Posterior cingulate gyrus (tissue), 11 donors: ENCODE data around the gene SLC30A2.

Experiments used
- DNase-seq, 10 donors: peaks; one replicate each; pipeline versions ENCODE4 v3.0.0 to v3.0.0-alpha.2; 2020 to 2021; ENCODE audit warnings: mixed read lengths in 3 of 10
- intact Hi-C: fragments of 100-400 bp; cut with DNase I; formaldehyde crosslinking; loops from one replicate; pipeline ENCODE4 v1.15.1; 2023

Gene SLC30A2

GRCh38 chr1:26070963-26071342, 25.0 kb upstream of the SLC30A2 start:
- DNase-seq, result no peak
- intact Hi-C loops, result no loop called here

GRCh38 chr1:26070296-26070962, 24.5 kb upstream of the SLC30A2 start:
- intact Hi-C loops, result no loop called here
- DNase-seq, result no peak

GRCh38 chr1:26069941-26070295, 24.0 kb upstream of the SLC30A2 start:
- no peak for DNase-seq
- intact Hi-C loops, result no loop called here

- no peak for DNase-seq
- intact Hi-C loops, result no loop called here
These were observed 21.6 kb upstream of the SLC30A2 start, which contains the start of gene TRIM63 for GRCh38 chr1:26067432-26067911. TSS of gene TRIM63 (minus strand) at chr1:26067630. CDS start at chr1:26067494, 136 bp downstream.

- no peak for DNase-seq
- intact Hi-C loops, result no loop called here
These were observed 20.9 kb upstream of the SLC30A2 start for GRCh38 chr1:26066857-26067256.

- no peak for DNase-seq
- intact Hi-C loops, result no loop called here
These were observed 20.2 kb upstream of the SLC30A2 start for GRCh38 chr1:26066160-26066559.

- intact Hi-C loops, result no loop called here
- DNase-seq, result no peak
These were observed 18.6 kb upstream of the SLC30A2 start for GRCh38 chr1:26064553-26064952.

GRCh38 chr1:26060832-26061574, 15.1 kb upstream of the SLC30A2 start:
- intact Hi-C loops, result no loop called here

GRCh38 chr1:26059906-26060305, 14.0 kb upstream of the SLC30A2 start:
- intact Hi-C loops, result no loop called here
- no peak for DNase-seq

More at GRCh38 chr1:26060832-26061574, 15.1 kb upstream of the SLC30A2 start:
- DNase-seq, result no peak

GRCh38 chr1:26058052-26058595, 12.2 kb upstream of the SLC30A2 start:
- intact Hi-C loops, result no loop called here
- DNase-seq, result no peak

- intact Hi-C loops, result no loop called here
- no peak for DNase-seq
These were observed 11.3 kb upstream of the SLC30A2 start for GRCh38 chr1:26057189-26057588.

- intact Hi-C loops, result no loop called here
These were observed 9.1 kb upstream of the SLC30A2 start for GRCh38 chr1:26055041-26055440.

GRCh38 chr1:26053718-26054560, 8.0 kb upstream of the SLC30A2 start:
- DNase-seq, result no peak
- intact Hi-C loops, result no loop called here

More at GRCh38 chr1:26055041-26055440, 9.1 kb upstream of the SLC30A2 start:
- DNase-seq, result no peak

- DNase-seq, result no peak
- intact Hi-C loops, result no loop called here
These were observed 4.3 kb upstream of the SLC30A2 start for GRCh38 chr1:26050248-26050640.

- DNase-seq, result no peak
- intact Hi-C loops, result loop anchor here (5.0 kb wide), 1 partner anchor 528 kb away; no protein-coding TSS in a partner anchor
These were observed 3.8 kb upstream of the SLC30A2 start for GRCh38 chr1:26049531-26050247.

- intact Hi-C loops, result loop anchor here (5.0 kb wide), 1 partner anchor 530 kb away; no protein-coding TSS in a partner anchor
- DNase-seq, result no peak
These were observed 1.5 kb upstream of the SLC30A2 start for GRCh38 chr1:26047278-26047874.

- intact Hi-C loops, result loop anchor here (5.0 kb wide), 1 partner anchor 531 kb away; no protein-coding TSS in a partner anchor
- peak in 1 of 10 donors; percentile 61 for DNase-seq
These were observed 553 bp upstream of the SLC30A2 start for GRCh38 chr1:26046246-26047095.

- DNase-seq, result peak in 2 of 10 donors; percentile 6 to 64
- intact Hi-C loops, result loop anchor here (5.0 kb wide), 1 partner anchor 532 kb away; no protein-coding TSS in a partner anchor
These were observed 772 bp downstream of the SLC30A2 start for GRCh38 chr1:26044971-26045721.
